Left ventricle myocardium inferior (tissue), 1 donor: ENCODE measurements around the gene AS3MT. TPM values are rescaled to one million over a fixed set of nuclear protein-coding genes. Genes with fewer than 3 reads are reported as not detected.

ENCODE experiments used
- DNase-seq: peaks from one replicate; pipeline ENCODE4 v3.0.0-alpha.2; 2020
- H3K27ac ChIP-seq: fragments of 200-600 bp; replicated peaks from 2 replicates; pipeline ENCODE4 v1.8.0; 2021
- H3K27me3 ChIP-seq: fragments of 200-600 bp; 2 replicates; pipeline ENCODE4 v1.8.0; 2021; ENCODE audit warnings: low read depth
- H3K36me3 ChIP-seq: fragments of 200-600 bp; 2 replicates; pipeline ENCODE4 v1.8.0; 2021
- H3K4me1 ChIP-seq: fragments of 200-600 bp; 2 replicates; pipeline ENCODE4 v1.8.0; 2021
- H3K4me3 ChIP-seq: fragments of 200-600 bp; 2 replicates; pipeline ENCODE4 v1.8.0; 2021; ENCODE audit warnings: mild to moderate bottlenecking, moderate library complexity
- H3K9me3 ChIP-seq: fragments of 200-600 bp; replicated peaks from 2 replicates; pipeline ENCODE4 v1.8.0; 2021
- CTCF ChIP-seq: fragments of 200-600 bp; IDR thresholded peaks from 2 replicates; pipeline ENCODE4 v1.8.0; 2021; ENCODE audit warnings: antibody characterized with exemption, mild to moderate bottlenecking, borderline replicate concordance
- intact Hi-C: fragments of 100-400 bp; cut with micrococcal nuclease; formaldehyde crosslinking; loops from one replicate; pipeline ENCODE4 v1.11.0; 2022
- total RNA-seq: library from RNA; stranded (reverse); fragmentation: NEBNext Ultra II Directional; extraction: Animal tissue kit (Norgen Biotek cat#: 25700); gene quantifications from one replicate; pipeline ENCODE4 v1.2.1, GENCODE V29; 2021
- donor health status: DM: no; HTN: yes; CAD: no; lungs with severe emphysema.

AS3MT gene
- total RNA-seq, 1 donor from 2014 or later: 17.2 TPM

DNA sequence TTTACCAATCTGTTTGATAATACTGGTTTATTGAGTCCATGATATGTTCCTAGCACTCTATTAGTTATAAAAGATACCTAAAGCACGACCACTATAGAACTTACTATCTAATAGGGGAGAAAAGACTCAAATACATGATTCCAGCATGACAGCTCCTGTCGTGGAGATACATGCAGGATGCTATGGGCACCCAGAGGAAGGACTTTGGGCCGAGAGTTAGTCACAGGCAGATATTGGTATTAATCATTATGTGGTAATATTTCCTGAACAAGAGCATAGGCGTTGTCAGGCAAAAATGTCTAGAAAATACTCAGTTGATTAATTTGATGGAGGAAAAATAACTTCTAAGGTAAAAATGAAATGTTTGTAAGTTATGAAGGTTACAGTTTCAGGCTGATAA, 80.6 kb downstream of the AS3MT start:
- DNase-seq: no peak
- no peaks in the 10 kb centered on the region for H3K36me3 ChIP-seq
- H3K27me3 ChIP-seq: no peaks in the 10 kb centered on the region
- no peak for TF ChIP-seq CTCF
- H3K27ac ChIP-seq: no peak overlapping the region
- no peak overlapping the region for H3K4me3 ChIP-seq
- intact Hi-C loops: no loop called here
- H3K4me1 ChIP-seq: peaks cover 8% of the 10 kb centered on the region
- no peaks in the 10 kb centered on the region for H3K9me3 ChIP-seq

GRCh38 chr10:102951316-102951715, 82.0 kb downstream of the AS3MT start:
- Histone ChIP-seq H3K4me1 (no peaks in the 10 kb centered on the region), H3K27me3 (no peaks in the 10 kb centered on the region)
- DNase-seq: no peak

More at GRCh38 chr10:102951316-102951715, 82.0 kb downstream of the AS3MT start:
- no peak for TF ChIP-seq CTCF
- Histone ChIP-seq H3K9me3 (no peaks in the 10 kb centered on the region), H3K4me3 (no peak overlapping the region), H3K27ac (no peak overlapping the region), H3K36me3 (no peaks in the 10 kb centered on the region)
- intact Hi-C loops: no loop called here

Other genes starting within 250 kb of the AS3MT start
- 95.1 TPM for gene TRIM8, start 225.0 kb upstream of the AS3MT start, total RNA-seq
- gene ARL3, start 155.1 kb upstream of the AS3MT start, total RNA-seq: 13.4 TPM
- 1.6 TPM for gene SFXN2, start 154.8 kb upstream of the AS3MT start, total RNA-seq
- 22.6 TPM for gene WBP1L, start 125.5 kb upstream of the AS3MT start, total RNA-seq
- gene CYP17A1, start 32.1 kb upstream of the AS3MT start, total RNA-seq: not detected
- 14.4 TPM for gene BORCS7, start 15.2 kb upstream of the AS3MT start, total RNA-seq
- 3.3 TPM for gene CNNM2, start 48.8 kb downstream of the AS3MT start, total RNA-seq